B cell (primary cell): ENCODE data around the gene TOP3B. TPM values are rescaled to one million over a fixed set of nuclear protein-coding genes. Genes with fewer than 3 reads are reported as not detected.

Experiments
- ATAC-seq: fragments of 200-7000 bp; cut with Tn5 transposase; one replicate; pipeline ENCODE4 v1.10.0; 2021; ENCODE audit warnings: low read depth, mild to moderate bottlenecking, moderate number of reproducible peaks, moderate library complexity
- CTCF ChIA-PET: fragments of 350-600 bp; sonication (Branson Sonifier 250); formaldehyde crosslinking; loops from one replicate; lab custom pipeline; 2021; ENCODE audit warnings: antibody characterized with exemption, inconsistent platforms; lab: Charles Lee
- POLR2A ChIA-PET: fragments of 350-600 bp; sonication (Branson Sonifier 250); formaldehyde crosslinking; loops from one replicate; lab custom pipeline; 2021; ENCODE audit warnings: antibody characterized with exemption; lab: Charles Lee
- DNase-seq: peaks from one replicate; pipeline ENCODE4 v3.0.0; 2013
- H2AFZ ChIP-seq: 2 replicates; pipeline ENCODE4 v1.6.1; 2012; ENCODE audit warnings: mild to moderate bottlenecking, low read depth, low read length; ENCODE audit not compliant: insufficient read depth, poor library complexity, severe bottlenecking
- H3K27ac ChIP-seq, 2 donors: 1 replicate in 1 of 2; 2 replicates in 1 of 2; pipeline ENCODE4 v1.5.1; 2012 to 2013; ENCODE audit warnings: low read length in 2 of 2, mild to moderate bottlenecking in 2 of 2, moderate library complexity in 1 of 2
- H3K27me3 ChIP-seq, 4 experiments: fragments of 200-600 bp in 1 of 4; sonication (generic) in 1 of 4; replicated peaks in 1 of 4; 1 replicate in 2 of 4; 2 replicates in 2 of 4; pipeline versions ENCODE4 v1.6.1 to v1.7.0; 2013 to 2016; ENCODE audit warnings: low read length in 3 of 4, mild to moderate bottlenecking in 2 of 4, mixed read lengths in 1 of 4, moderate library complexity in 1 of 4; ENCODE audit not compliant: insufficient read depth in 4 of 4, control insufficient read depth in 3 of 4; ENCODE audit errors: control extremely low read depth in 1 of 4
- H3K36me3 ChIP-seq, 2 experiments: replicated peaks in 1 of 2; 1 replicate in 1 of 2; 2 replicates in 1 of 2; pipeline versions ENCODE4 v1.6.1 to v1.7.1; 2013; ENCODE audit warnings: low read length in 1 of 2; ENCODE audit not compliant: insufficient read depth in 2 of 2, control insufficient read depth in 1 of 2; ENCODE audit errors: control extremely low read depth in 1 of 2, extremely low read depth in 1 of 2
- H3K4me1 ChIP-seq, 2 donors: fragments of 200-600 bp in 1 of 2; sonication (generic) in 1 of 2; 1 replicate in 1 of 2; 2 replicates in 1 of 2; pipeline versions ENCODE4 v1.5.1 to v1.6.1; 2013 to 2017; ENCODE audit warnings: low read length in 2 of 2; ENCODE audit not compliant: control insufficient read depth in 2 of 2, insufficient read depth in 2 of 2
- H3K4me2 ChIP-seq: replicated peaks from 2 replicates; pipeline ENCODE3; 2012; ENCODE audit warnings: mild to moderate bottlenecking, low read depth, low read length; ENCODE audit not compliant: poor library complexity, severe bottlenecking
- H3K4me3 ChIP-seq, 5 experiments: fragments of 200-600 bp in 1 of 5; sonication (generic) in 1 of 5; 1 replicate in 3 of 5; 2 replicates in 2 of 5; pipeline versions ENCODE4 v1.5.1 to v1.7.0; 2011 to 2016; ENCODE audit warnings: low read length in 4 of 5, mild to moderate bottlenecking in 4 of 5, low read depth in 2 of 5, control low read depth in 1 of 5, moderate library complexity in 1 of 5; ENCODE audit not compliant: insufficient read depth in 1 of 5; ENCODE audit errors: control extremely low read depth in 1 of 5, extremely low read depth in 1 of 5
- H3K79me2 ChIP-seq: fragments of 200-600 bp; sonication (generic); one replicate; pipeline ENCODE4 v1.6.0; 2016; ENCODE audit warnings: low read length; ENCODE audit not compliant: control insufficient read depth, insufficient read depth
- H3K9ac ChIP-seq: fragments of 200-600 bp; sonication (generic); 2 replicates; pipeline ENCODE4 v1.6.1; 2017; ENCODE audit warnings: mild to moderate bottlenecking, low read length, moderate library complexity
- H3K9me3 ChIP-seq, 3 donors: one replicate each; pipeline versions ENCODE4 v1.6.1 to v1.7.1; 2013; ENCODE audit warnings: low read length in 2 of 3; ENCODE audit not compliant: control insufficient read depth in 2 of 3, insufficient read depth in 1 of 3; ENCODE audit errors: control extremely low read depth in 1 of 3
- H4K20me1 ChIP-seq: 2 replicates; pipeline ENCODE4 v1.6.0; 2012; ENCODE audit warnings: mild to moderate bottlenecking, low read length; ENCODE audit not compliant: insufficient read depth, control insufficient read depth, poor library complexity, severe bottlenecking
- H3K27ac Mint-ChIP-seq: one replicate; pipeline ENCODE4 v1.8.0; 2021; ENCODE audit warnings: mixed read lengths
- H3K27me3 Mint-ChIP-seq: one replicate; pipeline ENCODE4 v1.8.0; 2021; ENCODE audit warnings: mixed read lengths
- H3K4me1 Mint-ChIP-seq: one replicate; pipeline ENCODE4 v1.8.0; 2021; ENCODE audit warnings: mixed read lengths
- H3K4me3 Mint-ChIP-seq: one replicate; pipeline ENCODE4 v1.8.0; 2021; ENCODE audit warnings: mixed read lengths
- H3K9me3 Mint-ChIP-seq: one replicate; pipeline ENCODE4 v1.8.0; 2022; ENCODE audit warnings: mixed read lengths; ENCODE audit not compliant: insufficient read depth
- EZH2 ChIP-seq: IDR thresholded peaks from 2 replicates; pipeline ENCODE4 v1.6.1; 2012; ENCODE audit warnings: borderline replicate concordance, low read depth, mild to moderate bottlenecking, moderate library complexity, low read length; ENCODE audit not compliant: insufficient read depth, poor library complexity, severe bottlenecking
- WGBS: methylation state at CpG from one replicate; pipeline ENCODE4 v1.1.5; 2013; ENCODE audit warnings: missing lambda C conversion rate; ENCODE audit not compliant: insufficient coverage; 5-methylcytosine and 5-hydroxymethylcytosine counted together
- intact Hi-C: fragments of 100-400 bp; cut with micrococcal nuclease; formaldehyde crosslinking; loops from one replicate; pipeline ENCODE4 v1.10.0; 2022
- polyA plus RNA-seq: library from polyadenylated mRNA; depleted of rRNA; stranded (reverse); fragments of >200 nt; gene quantifications from 2 replicates; pipeline ENCODE4 v1.2.3, GENCODE V29; 2012
- total RNA-seq, 2 donors: library from RNA; stranded (reverse); fragments of 120-200 nt in 1 of 2; gene quantifications; 1 replicate in 1 of 2; 2 replicates in 1 of 2; pipeline versions ENCODE4 v1.2.3 to v1.2.4, GENCODE V29; 2013 to 2022
- TF ChIP-seq, protein P1 (sequence below): fragments of 200-600 bp; IDR thresholded peaks from one replicate; pipeline ENCODE4 v1.8.0; 2022; ENCODE audit warnings: antibody characterized with exemption, mild to moderate bottlenecking

The TOP3B gene
- total and polyA plus RNA-seq, 2 donors (not counting 1 experiment from before 2014, with no cell fraction given) = 77.1 to 105 TPM

DNA sequence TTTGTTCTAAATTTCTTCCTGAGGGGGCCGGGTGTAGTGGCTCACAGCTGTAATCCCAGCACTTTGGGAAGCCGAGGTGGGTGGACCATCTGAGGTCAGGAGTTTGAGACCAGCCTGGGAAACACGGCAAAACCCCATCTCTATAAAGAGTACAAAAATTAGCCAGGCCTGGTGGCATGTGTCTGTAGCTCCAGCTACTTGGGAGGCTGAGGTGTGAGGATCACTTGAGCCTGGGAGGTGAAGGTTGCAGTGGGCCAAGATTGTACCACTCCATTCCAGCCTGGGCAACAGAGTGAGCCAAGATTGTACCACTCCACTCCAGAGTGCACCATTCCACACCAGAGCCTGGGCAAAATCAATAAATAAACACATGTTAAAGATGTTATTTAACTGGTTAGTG is 20.6 kb upstream of the TOP3B start:
- Histone ChIP-seq H3K9me3 (no peaks in the 10 kb centered on the region), H3K27me3 (no peaks in the 10 kb centered on the region), H3K27ac (no peak overlapping the region), H3K79me2 (no peaks in the 10 kb centered on the region), H4K20me1 (no peaks in the 10 kb centered on the region), H3K4me2 (no peak overlapping the region), H3K4me1 (no peaks in the 10 kb centered on the region), H3K36me3 (no peaks in the 10 kb centered on the region), H3K9ac (no peak overlapping the region), H3K4me3 (no peak overlapping the region), H2AFZ (no peak overlapping the region)
- WGBS = 100% methylated on average over 2 of the region's 3 CpGs
- Mint-ChIP-seq H3K27me3 (no peaks in the 10 kb centered on the region), H3K9me3 (no peaks in the 10 kb centered on the region), H3K4me3 (no peak overlapping the region), H3K27ac (no peak overlapping the region), H3K4me1 (no peaks in the 10 kb centered on the region)
- ChIA-PET POLR2A (no interaction called here), CTCF (no interaction called here)
- intact Hi-C loops = no loop called here
- ATAC-seq = no peak
- no peak for TF ChIP-seq EZH2
- TF ChIP-seq, protein P1, sequence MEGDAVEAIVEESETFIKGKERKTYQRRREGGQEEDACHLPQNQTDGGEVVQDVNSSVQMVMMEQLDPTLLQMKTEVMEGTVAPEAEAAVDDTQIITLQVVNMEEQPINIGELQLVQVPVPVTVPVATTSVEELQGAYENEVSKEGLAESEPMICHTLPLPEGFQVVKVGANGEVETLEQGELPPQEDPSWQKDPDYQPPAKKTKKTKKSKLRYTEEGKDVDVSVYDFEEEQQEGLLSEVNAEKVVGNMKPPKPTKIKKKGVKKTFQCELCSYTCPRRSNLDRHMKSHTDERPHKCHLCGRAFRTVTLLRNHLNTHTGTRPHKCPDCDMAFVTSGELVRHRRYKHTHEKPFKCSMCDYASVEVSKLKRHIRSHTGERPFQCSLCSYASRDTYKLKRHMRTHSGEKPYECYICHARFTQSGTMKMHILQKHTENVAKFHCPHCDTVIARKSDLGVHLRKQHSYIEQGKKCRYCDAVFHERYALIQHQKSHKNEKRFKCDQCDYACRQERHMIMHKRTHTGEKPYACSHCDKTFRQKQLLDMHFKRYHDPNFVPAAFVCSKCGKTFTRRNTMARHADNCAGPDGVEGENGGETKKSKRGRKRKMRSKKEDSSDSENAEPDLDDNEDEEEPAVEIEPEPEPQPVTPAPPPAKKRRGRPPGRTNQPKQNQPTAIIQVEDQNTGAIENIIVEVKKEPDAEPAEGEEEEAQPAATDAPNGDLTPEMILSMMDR = no peak
- no peak for DNase-seq

DNA sequence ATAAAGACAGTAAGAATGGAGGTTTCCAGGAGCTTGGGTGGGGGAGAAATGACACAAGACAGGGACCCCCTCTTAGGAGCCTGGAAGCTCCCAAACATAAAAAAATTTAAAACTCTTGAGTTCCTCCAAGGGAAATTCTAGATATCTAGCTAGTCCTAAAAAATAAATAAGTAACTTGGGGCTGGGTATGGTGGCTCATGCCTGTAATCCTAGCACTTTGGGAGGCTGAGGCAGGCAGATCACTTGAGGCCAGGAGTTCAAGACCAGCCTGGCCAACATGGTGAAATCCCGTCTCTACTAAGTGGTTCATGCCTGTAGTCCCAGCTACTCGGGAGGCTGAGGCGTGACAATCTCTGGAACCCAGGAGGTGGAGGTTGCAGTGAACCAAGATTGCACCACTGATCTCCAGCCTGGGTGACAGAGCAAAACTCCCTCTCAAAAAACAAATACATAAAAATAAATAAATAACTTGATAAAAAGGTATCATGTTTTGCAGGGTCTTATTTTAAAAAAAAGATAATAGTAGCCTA is 20.0 kb upstream of the TOP3B start:
- Mint-ChIP-seq H3K9me3 (no peaks in the 10 kb centered on the region), H3K4me3 (no peak overlapping the region), H3K27ac (no peak overlapping the region), H3K27me3 (no peaks in the 10 kb centered on the region), H3K4me1 (no peaks in the 10 kb centered on the region)
- no peak overlapping the region for H3K4me3 ChIP-seq
- H3K4me2 ChIP-seq = no peak overlapping the region
- ChIA-PET CTCF (interaction anchor here (1.0 kb wide), 1 partner anchor 8 kb away, joined by 3 read pairs; no protein-coding TSS in a partner anchor), POLR2A (no interaction called here)
- no peaks in the 10 kb centered on the region for H3K36me3 ChIP-seq
- intact Hi-C loops = no loop called here
- no peaks in the 10 kb centered on the region for H4K20me1 ChIP-seq
- TF ChIP-seq, protein P1 = no peak
- no peak for TF ChIP-seq EZH2
- DNase-seq = no peak
- 100% methylated on average over 1 of the region's 3 CpGs for WGBS
- H3K27me3 ChIP-seq = no peaks in the 10 kb centered on the region
- no peaks in the 10 kb centered on the region for H3K4me1 ChIP-seq
- no peaks in the 10 kb centered on the region for H3K79me2 ChIP-seq
- ATAC-seq = no peak
- H3K9me3 ChIP-seq = no peaks in the 10 kb centered on the region
- H3K9ac ChIP-seq = no peak overlapping the region
- no peak overlapping the region for H3K27ac ChIP-seq
- H2AFZ ChIP-seq = no peak overlapping the region
